ENCODE results near the gene KAZN. TPM values are rescaled to one million over a fixed set of nuclear protein-coding genes. Genes with fewer than 3 reads are reported as not detected.

The KAZN gene
- total RNA-seq, 1 experiment from 2014 or later = 2.4 TPM

DNA sequence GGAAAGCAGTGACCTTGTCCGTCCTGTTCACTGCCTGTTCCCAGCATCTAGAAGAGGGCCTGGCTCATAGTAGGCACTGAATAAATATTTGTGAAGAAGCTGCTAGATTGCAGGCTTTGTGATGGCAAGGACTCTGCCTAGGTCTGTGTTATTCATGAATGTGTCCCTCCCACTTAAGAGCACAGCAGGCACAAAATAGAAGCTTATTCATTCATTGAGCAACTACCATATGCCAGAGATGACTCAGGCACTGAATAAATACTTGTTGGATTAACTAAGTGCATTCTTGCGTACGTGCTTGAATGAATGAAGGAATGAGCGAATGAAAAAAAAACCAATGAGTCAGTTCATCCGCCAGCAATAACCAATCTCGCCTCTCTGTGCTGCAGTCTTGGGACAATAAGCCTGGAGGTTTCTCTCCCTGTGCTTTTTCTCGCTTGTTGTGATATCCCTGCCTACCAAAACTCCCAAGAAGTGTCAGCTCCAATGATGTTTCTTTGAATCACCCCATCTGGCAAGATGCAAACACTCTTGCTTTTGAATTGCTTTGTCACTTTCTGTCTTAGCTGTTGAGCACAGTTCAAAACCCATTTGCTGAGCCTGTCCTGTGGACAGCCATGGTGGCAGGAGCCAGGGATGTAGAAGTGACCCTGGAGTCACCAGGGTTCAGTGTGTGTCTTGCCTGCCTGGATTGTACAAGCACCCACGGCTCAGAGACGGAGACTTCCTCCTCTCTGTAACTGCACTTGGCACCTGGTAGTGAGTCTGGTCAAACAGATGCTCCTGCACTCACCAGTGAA lies 143.9 kb downstream of the KAZN start:
- Histone ChIP-seq H3K4me3 (ENCODE audit: low read depth, low read length) (no peak overlapping the region), H3K9me3 (no peaks in the 10 kb centered on the region), H3K4me1 (no peaks in the 10 kb centered on the region), H3K27me3 (replicated peaks; ENCODE audit: control insufficient read depth, insufficient read depth, low read length) (no peaks in the 10 kb centered on the region), H3K36me3 (ENCODE audit: control insufficient read depth, insufficient read depth, low read length) (no peaks in the 10 kb centered on the region)
- POLR2A ChIA-PET = no interaction called here
- no TSS peak for BruUV-seq (replicated peaks)
- no peak for DNase-seq
- H3K9me3 Mint-ChIP-seq (ENCODE audit: unreplicated experiment) = no peaks in the 10 kb centered on the region
- intact Hi-C loops (cut with micrococcal nuclease; ENCODE audit: unreplicated experiment) = no loop called here
- no peak overlapping the region for H3K4me3 Mint-ChIP-seq (ENCODE audit: unreplicated experiment)
- H3K27ac Mint-ChIP-seq (ENCODE audit: unreplicated experiment) = peak overlapping the region; percentile 26
- H3K27me3 Mint-ChIP-seq (ENCODE audit: insufficient read depth, unreplicated experiment) = peaks cover 4% of the 10 kb centered on the region
- no peaks in the 10 kb centered on the region for H3K4me1 Mint-ChIP-seq (ENCODE audit: low read depth, unreplicated experiment)
- TF ChIP-seq, protein P1, sequence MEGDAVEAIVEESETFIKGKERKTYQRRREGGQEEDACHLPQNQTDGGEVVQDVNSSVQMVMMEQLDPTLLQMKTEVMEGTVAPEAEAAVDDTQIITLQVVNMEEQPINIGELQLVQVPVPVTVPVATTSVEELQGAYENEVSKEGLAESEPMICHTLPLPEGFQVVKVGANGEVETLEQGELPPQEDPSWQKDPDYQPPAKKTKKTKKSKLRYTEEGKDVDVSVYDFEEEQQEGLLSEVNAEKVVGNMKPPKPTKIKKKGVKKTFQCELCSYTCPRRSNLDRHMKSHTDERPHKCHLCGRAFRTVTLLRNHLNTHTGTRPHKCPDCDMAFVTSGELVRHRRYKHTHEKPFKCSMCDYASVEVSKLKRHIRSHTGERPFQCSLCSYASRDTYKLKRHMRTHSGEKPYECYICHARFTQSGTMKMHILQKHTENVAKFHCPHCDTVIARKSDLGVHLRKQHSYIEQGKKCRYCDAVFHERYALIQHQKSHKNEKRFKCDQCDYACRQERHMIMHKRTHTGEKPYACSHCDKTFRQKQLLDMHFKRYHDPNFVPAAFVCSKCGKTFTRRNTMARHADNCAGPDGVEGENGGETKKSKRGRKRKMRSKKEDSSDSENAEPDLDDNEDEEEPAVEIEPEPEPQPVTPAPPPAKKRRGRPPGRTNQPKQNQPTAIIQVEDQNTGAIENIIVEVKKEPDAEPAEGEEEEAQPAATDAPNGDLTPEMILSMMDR (IDR thresholded peaks at IDR 0.05; ENCODE audit: insufficient read depth in 1 of 2, low read depth in 1 of 2, low read length in 1 of 2, severe bottlenecking in 1 of 2, unreplicated experiment in 1 of 2) = no peak
- CTCF ChIA-PET = interaction anchor here (0.7 kb wide), 1 partner anchor 97 kb away, joined by 4 read pairs; no protein-coding TSS in a partner anchor
- no peaks in the 10 kb centered on the region for H3K36me3 Mint-ChIP-seq (ENCODE audit: insufficient read depth, unreplicated experiment)

DNA sequence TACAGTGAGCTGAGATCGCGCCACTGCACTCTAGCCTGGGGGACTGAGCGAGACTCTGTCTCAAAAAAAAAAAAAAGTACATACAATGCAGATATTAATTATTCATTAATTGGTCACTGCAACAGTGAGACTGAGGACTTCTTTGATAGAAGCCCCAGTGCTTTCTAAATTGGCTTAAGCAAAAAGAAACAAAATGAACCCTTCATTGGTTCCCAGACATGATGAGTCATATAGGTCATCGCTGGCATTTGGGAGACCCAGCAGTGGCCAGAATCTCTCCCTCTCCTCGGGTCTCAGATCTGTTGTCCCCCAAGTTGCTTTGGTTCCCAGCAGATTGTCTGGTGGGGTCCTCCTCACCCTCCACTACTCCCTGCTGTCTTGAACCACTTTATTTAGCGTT lies 144.9 kb downstream of the KAZN start:
- H3K27ac Mint-ChIP-seq (ENCODE audit: unreplicated experiment) = no peak overlapping the region

DNA sequence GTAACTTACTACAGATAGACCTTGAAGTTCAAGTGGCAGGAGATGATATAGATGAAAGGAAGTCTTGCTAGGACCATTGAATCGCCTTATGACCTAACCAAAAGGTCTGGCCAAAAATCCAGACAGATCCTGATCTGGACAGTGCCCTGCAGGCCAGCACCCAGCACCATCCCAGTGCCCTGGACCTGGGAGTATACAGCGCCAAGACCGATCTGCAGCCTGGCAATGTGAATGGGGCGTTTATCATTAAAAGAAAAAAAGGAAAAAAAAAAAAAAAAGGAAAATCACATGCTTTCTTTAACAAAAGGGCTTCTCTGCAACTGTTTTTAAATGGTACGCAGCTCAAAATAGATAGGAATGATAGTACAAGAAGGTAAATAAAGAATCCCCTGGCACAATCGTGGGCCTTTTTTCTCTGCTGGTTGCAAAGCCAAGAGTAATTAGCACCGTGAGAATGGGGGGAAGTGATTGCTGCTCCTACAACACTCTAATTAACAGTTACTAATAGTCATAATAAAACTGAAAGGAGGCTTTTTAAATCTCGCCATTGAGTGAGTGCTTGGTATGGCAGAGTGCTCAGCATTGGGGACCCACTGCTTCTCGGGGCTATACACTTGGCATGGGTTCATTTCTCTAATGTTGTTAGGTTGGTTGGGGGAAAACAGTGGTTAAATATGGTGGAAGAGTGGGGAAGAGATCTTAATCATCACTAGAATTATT lies 146.7 kb downstream of the KAZN start:
- TF ChIP-seq, protein P1 (IDR thresholded peaks at IDR 0.05; ENCODE audit: insufficient read depth in 1 of 2, low read depth in 1 of 2, low read length in 1 of 2, severe bottlenecking in 1 of 2, unreplicated experiment in 1 of 2) = no peak
- BruUV-seq (replicated peaks) = no TSS peak
- Mint-ChIP-seq H3K27me3 (ENCODE audit: insufficient read depth, unreplicated experiment) (peaks cover 4% of the 10 kb centered on the region), H3K9me3 (ENCODE audit: unreplicated experiment) (no peaks in the 10 kb centered on the region), H3K4me1 (ENCODE audit: low read depth, unreplicated experiment) (no peaks in the 10 kb centered on the region), H3K36me3 (ENCODE audit: insufficient read depth, unreplicated experiment) (no peaks in the 10 kb centered on the region), H3K27ac (ENCODE audit: unreplicated experiment) (no peak overlapping the region), H3K4me3 (ENCODE audit: unreplicated experiment) (no peak overlapping the region)
- no peak overlapping the region for H3K4me3 ChIP-seq (ENCODE audit: low read depth, low read length)
- no peaks in the 10 kb centered on the region for H3K36me3 ChIP-seq (ENCODE audit: control insufficient read depth, insufficient read depth, low read length)
- no peaks in the 10 kb centered on the region for H3K27me3 ChIP-seq (replicated peaks; ENCODE audit: control insufficient read depth, insufficient read depth, low read length)
- H3K9me3 ChIP-seq = no peaks in the 10 kb centered on the region
- CTCF ChIA-PET = no interaction called here
- intact Hi-C loops (cut with micrococcal nuclease; ENCODE audit: unreplicated experiment) = no loop called here
- H3K4me1 ChIP-seq = no peaks in the 10 kb centered on the region
- POLR2A ChIA-PET = no interaction called here
- no peak for DNase-seq

More for the DNA sequence above, 144.9 kb downstream of the KAZN start:
- H3K4me1 Mint-ChIP-seq (ENCODE audit: low read depth, unreplicated experiment) = no peaks in the 10 kb centered on the region
- intact Hi-C loops (cut with micrococcal nuclease; ENCODE audit: unreplicated experiment) = no loop called here
- no peaks in the 10 kb centered on the region for H3K36me3 Mint-ChIP-seq (ENCODE audit: insufficient read depth, unreplicated experiment)
- no peaks in the 10 kb centered on the region for H3K27me3 ChIP-seq (replicated peaks; ENCODE audit: control insufficient read depth, insufficient read depth, low read length)
- no peak for DNase-seq
- peaks cover 4% of the 10 kb centered on the region for H3K27me3 Mint-ChIP-seq (ENCODE audit: insufficient read depth, unreplicated experiment)
- ChIA-PET CTCF (interaction anchor here (0.7 kb wide), 1 partner anchor 98 kb away, joined by 4 read pairs; no protein-coding TSS in a partner anchor), POLR2A (no interaction called here)
- H3K4me3 Mint-ChIP-seq (ENCODE audit: unreplicated experiment) = no peak overlapping the region
- no peaks in the 10 kb centered on the region for H3K36me3 ChIP-seq (ENCODE audit: control insufficient read depth, insufficient read depth, low read length)
- TF ChIP-seq, protein P1 (IDR thresholded peaks at IDR 0.05; ENCODE audit: insufficient read depth in 1 of 2, low read depth in 1 of 2, low read length in 1 of 2, severe bottlenecking in 1 of 2, unreplicated experiment in 1 of 2) = no peak
- H3K9me3 Mint-ChIP-seq (ENCODE audit: unreplicated experiment) = no peaks in the 10 kb centered on the region
- H3K4me3 ChIP-seq (ENCODE audit: low read depth, low read length) = no peak overlapping the region
- BruUV-seq (replicated peaks) = no TSS peak
- no peaks in the 10 kb centered on the region for H3K9me3 ChIP-seq
- H3K4me1 ChIP-seq = no peaks in the 10 kb centered on the region

Measured in Caco-2 (cell line).